ENCODE data around the gene A4GNT. TPM values are rescaled to one million over a fixed set of nuclear protein-coding genes. Genes with fewer than 3 reads are reported as not detected.

The A4GNT gene
- total RNA-seq, 1 experiment from 2014 or later = not detected

DNA sequence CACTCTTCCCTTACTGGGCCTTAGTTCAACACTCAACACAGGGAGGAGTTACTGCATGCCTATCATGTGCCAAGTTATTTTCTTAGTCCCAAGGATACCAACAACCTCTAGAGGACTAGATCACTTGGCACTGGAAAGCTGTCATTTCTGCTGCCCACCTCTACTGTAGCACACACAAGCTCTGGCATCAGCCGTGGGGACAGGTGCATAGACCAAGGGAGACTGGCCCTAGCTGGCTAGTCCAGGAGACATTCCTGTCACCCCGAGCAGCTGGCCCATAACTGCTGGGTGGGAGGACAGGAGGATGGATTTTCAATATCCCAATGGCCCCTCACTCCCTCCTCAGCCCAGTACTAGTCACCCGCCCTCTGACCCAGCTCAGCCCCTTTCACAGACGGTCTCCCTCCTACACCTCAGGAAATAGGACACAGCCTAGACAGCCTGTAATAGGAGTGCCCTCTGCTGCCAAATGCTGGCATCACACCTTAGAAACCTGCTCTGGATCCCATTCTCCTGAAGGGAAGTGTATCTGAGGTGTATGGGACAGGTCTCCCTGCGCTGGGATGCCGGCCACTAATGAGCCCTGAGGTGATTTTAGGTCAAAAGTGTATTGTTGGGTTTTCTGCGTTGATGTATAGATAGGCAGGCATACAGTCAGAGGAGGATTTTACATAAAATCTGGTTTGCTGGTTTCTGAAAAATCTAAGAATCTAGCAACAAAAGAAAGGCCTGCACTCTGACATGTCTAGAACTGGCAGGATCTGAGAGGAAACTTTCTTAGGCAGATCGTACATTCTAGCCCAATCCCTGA, 13.4 kb downstream of the A4GNT start:
- no TSS peak for BruUV-seq (replicated peaks)
- H3K27me3 Mint-ChIP-seq (ENCODE audit: unreplicated experiment) = no peaks in the 10 kb centered on the region
- peak; percentile 94 for DNase-seq
- CTCF ChIA-PET = interaction anchor here (0.6 to 2.2 kb wide), 9 partner anchors 8 to 68 kb away, joined by 3 to 20 read pairs (median 4); partner anchors contain the start of gene ARMC8
- no peaks in the 10 kb centered on the region for H3K9me3 Mint-ChIP-seq (ENCODE audit: low read depth, unreplicated experiment)
- no peak overlapping the region for H3K4me3 Mint-ChIP-seq (ENCODE audit: low read depth, unreplicated experiment)
- H3K27ac Mint-ChIP-seq (ENCODE audit: unreplicated experiment) = no peak overlapping the region
- peaks cover 18% of the 10 kb centered on the region for H3K36me3 Mint-ChIP-seq (ENCODE audit: insufficient read depth, unreplicated experiment)
- TF ChIP-seq CTCF (IDR thresholded peaks at IDR 0.05; ENCODE audit: unreplicated experiment) = peak; percentile 91
- intact Hi-C loops (cut with micrococcal nuclease; ENCODE audit: unreplicated experiment) = loop anchor here (1.0 to 5.0 kb wide), 2 partner anchors 37 to 51 kb away; no protein-coding TSS in a partner anchor
- peaks cover 32% of the 10 kb centered on the region for H3K4me1 Mint-ChIP-seq (ENCODE audit: low read depth, unreplicated experiment)

DNA sequence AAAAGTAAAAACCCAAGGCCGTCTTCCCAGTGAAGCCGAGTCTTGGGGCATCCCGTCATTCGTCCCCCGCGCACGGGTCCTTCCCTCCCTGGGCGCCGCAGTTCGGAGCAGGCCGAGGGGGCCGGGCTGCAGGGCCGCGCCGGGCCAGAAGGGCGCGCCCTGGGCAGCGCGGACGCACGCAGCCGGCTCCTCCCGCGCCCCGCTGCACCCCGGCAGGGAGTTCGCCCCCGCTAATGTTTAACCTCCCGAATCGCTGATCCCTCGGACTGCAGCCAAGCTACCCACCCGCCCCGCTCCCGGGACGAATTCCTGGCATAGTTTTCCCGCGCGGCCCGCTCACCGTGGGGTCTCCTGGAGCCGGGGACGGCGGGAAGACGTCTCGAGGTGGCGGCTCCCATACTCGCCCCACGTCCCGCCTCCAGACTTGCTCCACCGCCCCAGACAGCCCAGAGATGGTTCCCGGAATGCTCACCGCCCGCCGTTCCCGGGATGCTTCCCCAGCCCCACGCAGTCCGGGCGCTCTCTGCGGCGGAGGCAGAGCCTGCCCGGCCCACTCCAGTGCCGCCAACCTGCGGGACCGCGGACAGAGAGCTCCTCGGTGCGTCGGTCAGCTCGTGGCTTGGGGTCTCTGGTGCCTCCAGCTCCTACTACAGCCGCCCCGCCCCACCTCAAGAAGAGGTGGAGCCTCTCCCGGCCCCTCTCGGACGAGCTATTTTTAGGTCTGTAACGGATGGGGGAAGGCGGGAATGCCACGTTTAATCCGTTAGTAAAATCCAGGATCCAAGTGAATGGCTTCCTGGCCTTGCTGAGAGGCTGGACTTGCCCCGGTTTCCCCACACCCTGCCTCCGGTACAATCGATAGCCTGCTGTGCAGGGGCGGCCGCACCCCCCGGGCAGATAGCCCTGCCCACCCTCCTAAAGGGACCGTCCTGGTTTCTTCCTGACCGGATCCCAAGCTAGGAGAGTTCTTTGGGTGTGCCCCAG, 16.9 kb downstream of the A4GNT start, which contains the start of gene DZIP1L:
TSS of gene DZIP1L (minus strand) at position 621 of the 984 bp plus-strand sequence. CDS start 11,637 bp downstream, outside the sequence.
- intact Hi-C loops (cut with micrococcal nuclease; ENCODE audit: unreplicated experiment) = loop anchor here (2.0 to 5.0 kb wide), 2 partner anchors 18 to 33 kb away; no protein-coding TSS in a partner anchor
- Mint-ChIP-seq H3K27ac (ENCODE audit: unreplicated experiment) (peak within 1 kb of the TSS; percentile 76), H3K4me1 (ENCODE audit: low read depth, unreplicated experiment) (peaks cover 43% of the 10 kb centered on the region), H3K27me3 (ENCODE audit: unreplicated experiment) (no peaks in the 10 kb centered on the region), H3K9me3 (ENCODE audit: low read depth, unreplicated experiment) (no peaks in the 10 kb centered on the region), H3K4me3 (ENCODE audit: low read depth, unreplicated experiment) (peak within 1 kb of the TSS; percentile 99), H3K36me3 (ENCODE audit: insufficient read depth, unreplicated experiment) (peaks cover 18% of the 10 kb centered on the region)
- TSS peak; percentile 50 for BruUV-seq (replicated peaks)
- CTCF ChIA-PET = interaction anchor here (0.6 to 1.8 kb wide), 7 partner anchors 9 to 62 kb away, joined by 3 to 11 read pairs (median 4); no protein-coding TSS in a partner anchor
- TF ChIP-seq CTCF (IDR thresholded peaks at IDR 0.05; ENCODE audit: unreplicated experiment) = peak; percentile 75
- DNase-seq = peak; percentile 85

- H3K9me3 Mint-ChIP-seq (ENCODE audit: low read depth, unreplicated experiment) = no peaks in the 10 kb centered on the region
- intact Hi-C loops (cut with micrococcal nuclease; ENCODE audit: unreplicated experiment) = loop anchor here (2.0 kb wide), 1 partner anchor 18 kb away; no protein-coding TSS in a partner anchor
- H3K4me1 Mint-ChIP-seq (ENCODE audit: low read depth, unreplicated experiment) = peaks cover 43% of the 10 kb centered on the region
- CTCF ChIA-PET = no interaction called here
- peaks cover 18% of the 10 kb centered on the region for H3K36me3 Mint-ChIP-seq (ENCODE audit: insufficient read depth, unreplicated experiment)
- H3K27ac Mint-ChIP-seq (ENCODE audit: unreplicated experiment) = peak overlapping the region; percentile 76
- peak overlapping the region; percentile 99 for H3K4me3 Mint-ChIP-seq (ENCODE audit: low read depth, unreplicated experiment)
- no TSS peak for BruUV-seq (replicated peaks)
- no peaks in the 10 kb centered on the region for H3K27me3 Mint-ChIP-seq (ENCODE audit: unreplicated experiment)
- no peak for TF ChIP-seq CTCF (IDR thresholded peaks at IDR 0.05; ENCODE audit: unreplicated experiment)
- peak; percentile 26 for DNase-seq
These were observed 17.7 kb downstream of the A4GNT start for GRCh38 chr3:138114431-138114918.

- DNase-seq = peak; percentile 77
- H3K9me3 Mint-ChIP-seq (ENCODE audit: low read depth, unreplicated experiment) = no peaks in the 10 kb centered on the region
- TF ChIP-seq CTCF (IDR thresholded peaks at IDR 0.05; ENCODE audit: unreplicated experiment) = no peak
- peaks cover 32% of the 10 kb centered on the region for H3K4me1 Mint-ChIP-seq (ENCODE audit: low read depth, unreplicated experiment)
- H3K27ac Mint-ChIP-seq (ENCODE audit: unreplicated experiment) = peak overlapping the region; percentile 4
- intact Hi-C loops (cut with micrococcal nuclease; ENCODE audit: unreplicated experiment) = no loop called here
- CTCF ChIA-PET = interaction anchor here (0.5 to 1.3 kb wide), 5 partner anchors 14 to 1243 kb away, joined by 3 to 6 read pairs (median 3); no protein-coding TSS in a partner anchor
- BruUV-seq (replicated peaks) = no TSS peak
- no peaks in the 10 kb centered on the region for H3K27me3 Mint-ChIP-seq (ENCODE audit: unreplicated experiment)
- H3K4me3 Mint-ChIP-seq (ENCODE audit: low read depth, unreplicated experiment) = no peak overlapping the region
- peaks cover 18% of the 10 kb centered on the region for H3K36me3 Mint-ChIP-seq (ENCODE audit: insufficient read depth, unreplicated experiment)
These were observed 18.9 kb downstream of the A4GNT start for GRCh38 chr3:138113326-138113725.
